ENCODE measurements around the gene C1GALT1. TPM values are rescaled to one million over a fixed set of nuclear protein-coding genes. Genes with fewer than 3 reads are reported as not detected.

Gene C1GALT1
- total RNA-seq, 1 experiment from 2014 or later = 52.2 TPM

DNA sequence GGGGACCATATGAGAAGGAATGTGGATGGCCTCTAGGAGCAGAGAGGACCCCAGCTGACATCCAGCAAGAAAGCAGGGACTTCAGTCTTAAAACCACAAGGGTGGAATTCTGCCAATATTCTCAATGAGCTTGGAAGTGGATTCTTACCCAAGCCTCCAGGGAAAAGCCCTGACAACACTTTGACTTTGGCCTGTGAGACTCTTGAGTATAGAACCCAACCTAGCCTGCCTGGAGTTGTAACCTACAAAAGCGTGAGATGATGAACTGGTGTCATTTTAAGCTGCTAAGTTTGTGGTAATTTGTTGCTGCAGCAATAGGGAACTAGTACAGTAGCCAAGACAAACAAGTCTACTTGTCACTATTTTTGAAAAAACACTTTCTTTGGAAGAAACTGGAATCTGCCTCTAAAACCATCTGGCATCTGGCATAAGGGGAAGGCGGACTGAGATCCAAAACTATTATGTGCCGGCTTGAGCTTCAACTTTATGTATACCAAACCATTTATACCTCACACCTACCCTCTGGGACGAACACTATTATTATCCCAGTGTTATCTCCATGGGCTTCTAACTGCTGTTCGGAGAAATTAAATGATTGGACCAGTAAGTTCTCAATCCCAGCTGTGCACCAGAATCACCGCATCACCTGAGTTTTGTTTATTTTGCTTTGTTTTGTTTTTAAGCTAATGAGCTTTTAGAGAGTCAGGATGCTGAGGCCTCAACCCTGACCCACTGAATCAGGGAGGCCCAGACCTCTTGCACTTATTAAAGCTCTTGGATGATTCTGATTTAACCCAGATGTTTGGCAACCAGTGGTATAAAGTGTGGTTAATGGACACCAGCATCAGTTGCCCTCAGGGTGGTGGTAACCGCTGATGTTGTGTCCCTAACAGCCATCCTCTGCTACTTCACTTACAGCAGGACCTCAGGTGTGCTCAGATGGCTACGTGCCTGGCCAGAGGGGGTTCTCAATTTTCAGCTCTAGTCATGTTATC, 83.0 kb downstream of the C1GALT1 start:
- no peak for DNase-seq
- peaks cover 41% of the 10 kb centered on the region for H3K4me1 Mint-ChIP-seq (ENCODE audit: low read depth, unreplicated experiment)
- no peaks in the 10 kb centered on the region; the same call in 1 of the 2 replicates for H3K36me3 ChIP-seq (ENCODE audit: control insufficient read depth, insufficient read depth, low read length)
- H3K27me3 ChIP-seq (replicated peaks; ENCODE audit: control insufficient read depth, insufficient read depth, low read length) = no peaks in the 10 kb centered on the region; the same call in 1 of the 2 replicates
- no TSS peak for BruUV-seq (replicated peaks)
- intact Hi-C loops (cut with micrococcal nuclease; ENCODE audit: unreplicated experiment) = loop anchor here (1.0 to 10.0 kb wide), 3 partner anchors 83 to 161 kb away; partner anchors contain the start of gene C1GALT1
- H3K27me3 Mint-ChIP-seq (ENCODE audit: insufficient read depth, unreplicated experiment) = no peaks in the 10 kb centered on the region
- TF ChIP-seq, protein P1, sequence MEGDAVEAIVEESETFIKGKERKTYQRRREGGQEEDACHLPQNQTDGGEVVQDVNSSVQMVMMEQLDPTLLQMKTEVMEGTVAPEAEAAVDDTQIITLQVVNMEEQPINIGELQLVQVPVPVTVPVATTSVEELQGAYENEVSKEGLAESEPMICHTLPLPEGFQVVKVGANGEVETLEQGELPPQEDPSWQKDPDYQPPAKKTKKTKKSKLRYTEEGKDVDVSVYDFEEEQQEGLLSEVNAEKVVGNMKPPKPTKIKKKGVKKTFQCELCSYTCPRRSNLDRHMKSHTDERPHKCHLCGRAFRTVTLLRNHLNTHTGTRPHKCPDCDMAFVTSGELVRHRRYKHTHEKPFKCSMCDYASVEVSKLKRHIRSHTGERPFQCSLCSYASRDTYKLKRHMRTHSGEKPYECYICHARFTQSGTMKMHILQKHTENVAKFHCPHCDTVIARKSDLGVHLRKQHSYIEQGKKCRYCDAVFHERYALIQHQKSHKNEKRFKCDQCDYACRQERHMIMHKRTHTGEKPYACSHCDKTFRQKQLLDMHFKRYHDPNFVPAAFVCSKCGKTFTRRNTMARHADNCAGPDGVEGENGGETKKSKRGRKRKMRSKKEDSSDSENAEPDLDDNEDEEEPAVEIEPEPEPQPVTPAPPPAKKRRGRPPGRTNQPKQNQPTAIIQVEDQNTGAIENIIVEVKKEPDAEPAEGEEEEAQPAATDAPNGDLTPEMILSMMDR (IDR thresholded peaks at IDR 0.05; ENCODE audit: insufficient read depth in 1 of 2, low read depth in 1 of 2, low read length in 1 of 2, severe bottlenecking in 1 of 2, unreplicated experiment in 1 of 2) = no peak
- no peaks in the 10 kb centered on the region for H3K9me3 Mint-ChIP-seq (ENCODE audit: unreplicated experiment)
- H3K9me3 ChIP-seq = peaks cover 24% of the 10 kb centered on the region
- peaks cover 39% of the 10 kb centered on the region for H3K36me3 Mint-ChIP-seq (ENCODE audit: insufficient read depth, unreplicated experiment)
- H3K4me3 Mint-ChIP-seq (ENCODE audit: unreplicated experiment) = no peak overlapping the region
- ChIA-PET POLR2A (no interaction called here), CTCF (no interaction called here)
- no peak overlapping the region for H3K4me3 ChIP-seq (ENCODE audit: low read depth, low read length)
- peaks cover 58% of the 10 kb centered on the region for H3K4me1 ChIP-seq
- H3K27ac Mint-ChIP-seq (ENCODE audit: unreplicated experiment) = peak overlapping the region; percentile 97

DNA sequence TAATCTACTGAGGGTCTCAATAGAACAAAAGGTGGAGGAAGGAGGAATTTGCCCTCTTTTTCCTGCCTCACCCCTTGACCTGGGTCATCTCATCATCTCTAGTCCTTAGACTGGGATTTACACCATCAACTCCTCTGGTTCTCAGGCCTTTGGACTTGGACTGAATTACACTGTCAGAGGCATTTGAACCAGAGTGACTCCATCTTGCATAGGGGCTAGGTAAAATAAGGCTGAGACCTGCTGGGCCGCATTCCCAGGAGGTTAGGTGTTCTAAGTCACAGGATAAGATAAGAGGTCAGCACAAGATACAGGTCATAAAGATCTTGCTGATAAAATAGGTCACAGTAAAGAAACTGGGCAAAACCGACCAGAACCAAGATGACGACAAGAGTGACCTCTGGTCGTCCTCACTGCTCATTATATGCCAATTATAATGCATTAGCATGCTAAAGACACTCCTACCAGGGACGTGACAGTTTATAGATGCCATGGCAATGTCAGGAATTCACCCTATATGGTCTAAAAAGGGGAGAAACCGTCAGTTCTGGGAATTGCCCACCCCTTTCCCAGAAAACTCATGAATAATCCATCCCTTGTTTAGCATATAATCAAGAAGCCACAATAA, 84.0 kb downstream of the C1GALT1 start:
- H3K9me3 ChIP-seq = peaks cover 14% of the 10 kb centered on the region
- peaks cover 63% of the 10 kb centered on the region for H3K4me1 ChIP-seq
- H3K36me3 ChIP-seq (ENCODE audit: control insufficient read depth, insufficient read depth, low read length) = no peaks in the 10 kb centered on the region
- no peak overlapping the region for H3K4me3 ChIP-seq (ENCODE audit: low read depth, low read length)
- peaks cover 7% of the 10 kb centered on the region for H3K9me3 Mint-ChIP-seq (ENCODE audit: unreplicated experiment)
- no peaks in the 10 kb centered on the region for H3K27me3 Mint-ChIP-seq (ENCODE audit: insufficient read depth, unreplicated experiment)
- H3K27me3 ChIP-seq (replicated peaks; ENCODE audit: control insufficient read depth, insufficient read depth, low read length) = no peaks in the 10 kb centered on the region; the same call in 1 of the 2 replicates
- BruUV-seq (replicated peaks) = no TSS peak
- TF ChIP-seq, protein P1 (IDR thresholded peaks at IDR 0.05; ENCODE audit: insufficient read depth in 1 of 2, low read depth in 1 of 2, low read length in 1 of 2, severe bottlenecking in 1 of 2, unreplicated experiment in 1 of 2) = no peak
- peak; percentile 81 to 90 for DNase-seq
- peaks cover 49% of the 10 kb centered on the region for H3K4me1 Mint-ChIP-seq (ENCODE audit: low read depth, unreplicated experiment)
- intact Hi-C loops (cut with micrococcal nuclease; ENCODE audit: unreplicated experiment) = loop anchor here (1.0 to 10.0 kb wide), 3 partner anchors 84 to 162 kb away; partner anchors contain the start of gene C1GALT1
- H3K4me3 Mint-ChIP-seq (ENCODE audit: unreplicated experiment) = peak overlapping the region; percentile 52
- CTCF ChIA-PET = no interaction called here
- H3K27ac Mint-ChIP-seq (ENCODE audit: unreplicated experiment) = peak overlapping the region; percentile 97
- POLR2A ChIA-PET = no interaction called here
- H3K36me3 Mint-ChIP-seq (ENCODE audit: insufficient read depth, unreplicated experiment) = peaks cover 33% of the 10 kb centered on the region

DNA sequence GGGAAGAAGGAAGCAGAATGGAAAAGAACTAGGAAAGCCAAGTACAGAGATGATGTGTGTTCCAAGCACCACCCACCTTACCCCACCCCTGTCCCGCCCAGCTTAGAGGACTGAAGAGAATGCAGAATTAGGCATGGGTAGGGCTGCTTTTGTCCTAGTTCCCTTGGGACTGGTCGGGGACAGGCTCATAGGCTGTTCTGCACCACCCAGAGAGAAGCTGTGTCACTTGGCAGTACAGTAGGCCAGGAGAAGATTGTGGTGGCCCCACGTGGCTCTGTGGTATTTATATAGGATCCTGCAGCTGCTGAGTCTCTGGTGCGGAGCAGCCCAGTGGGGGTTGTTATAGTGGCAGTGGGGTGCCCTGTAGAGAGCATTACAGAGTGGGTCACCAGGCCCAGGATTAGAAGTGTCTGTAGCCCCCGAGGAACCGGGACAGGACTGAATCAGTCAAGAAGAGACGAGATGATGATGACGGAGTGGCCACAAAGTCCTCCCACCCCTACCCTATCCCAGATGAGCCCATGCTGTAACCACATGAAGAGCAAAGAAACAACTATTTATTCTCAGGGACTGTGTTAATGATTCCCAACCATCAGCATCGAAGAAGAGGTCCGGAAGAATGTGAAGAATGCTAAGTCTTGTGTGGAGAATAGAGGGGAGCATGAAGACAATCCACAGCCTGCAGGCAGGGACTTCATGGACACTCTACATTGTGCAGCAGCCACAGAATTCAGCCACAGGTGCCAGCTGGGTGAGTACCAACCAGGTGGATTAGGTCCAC, 88.9 kb downstream of the C1GALT1 start:
- Histone ChIP-seq H3K4me3 (ENCODE audit: low read depth, low read length) (no peak overlapping the region), H3K36me3 (ENCODE audit: control insufficient read depth, insufficient read depth, low read length) (no peaks in the 10 kb centered on the region), H3K9me3 (no peaks in the 10 kb centered on the region; the same call in 1 of the 2 replicates), H3K27me3 (replicated peaks; ENCODE audit: control insufficient read depth, insufficient read depth, low read length) (no peaks in the 10 kb centered on the region), H3K4me1 (peaks cover 34% of the 10 kb centered on the region)
- intact Hi-C loops (cut with micrococcal nuclease; ENCODE audit: unreplicated experiment) = no loop called here
- DNase-seq = no peak
- peaks cover 10% of the 10 kb centered on the region for H3K36me3 Mint-ChIP-seq (ENCODE audit: insufficient read depth, unreplicated experiment)
- BruUV-seq (replicated peaks) = no TSS peak
- no peaks in the 10 kb centered on the region for H3K27me3 Mint-ChIP-seq (ENCODE audit: insufficient read depth, unreplicated experiment)
- H3K9me3 Mint-ChIP-seq (ENCODE audit: unreplicated experiment) = peaks cover 12% of the 10 kb centered on the region
- no peak overlapping the region for H3K4me3 Mint-ChIP-seq (ENCODE audit: unreplicated experiment)
- ChIA-PET CTCF (no interaction called here), POLR2A (no interaction called here)
- H3K27ac Mint-ChIP-seq (ENCODE audit: unreplicated experiment) = peak overlapping the region; percentile 13
- H3K4me1 Mint-ChIP-seq (ENCODE audit: low read depth, unreplicated experiment) = peaks cover 42% of the 10 kb centered on the region
- TF ChIP-seq, protein P1 (IDR thresholded peaks at IDR 0.05; ENCODE audit: insufficient read depth in 1 of 2, low read depth in 1 of 2, low read length in 1 of 2, severe bottlenecking in 1 of 2, unreplicated experiment in 1 of 2) = no peak

All from Caco-2 (cell line).